ENCODE results near the gene CGREF1. TPM values are rescaled to one million over a fixed set of nuclear protein-coding genes. Genes with fewer than 3 reads are reported as not detected.
A peak's percentile ranks its signal among the peaks of the same experiment; 100 is the strongest.

CGREF1 gene
- total and polyA plus RNA-seq, 7 experiments from 2014 or later: 0.34 to 3.5 (median 0.52) TPM; not detected in 1

- Histone ChIP-seq H3K27me3 (ENCODE audit: control insufficient read depth in 2 of 2, insufficient read depth in 2 of 2, low read length in 2 of 2) (no peaks in the 10 kb centered on the region), H3K36me3 (ENCODE audit: control insufficient read depth in 2 of 3, insufficient read depth in 3 of 3, low read length in 3 of 3) (no peaks in the 10 kb centered on the region), H3K4me3 (ENCODE audit: low read length) (no peak overlapping the region), H3K27ac (ENCODE audit: low read depth, low read length) (no peak overlapping the region), H3K4me1 (ENCODE audit: control insufficient read depth in 2 of 2, insufficient read depth in 2 of 2, low read length in 2 of 2) (peaks cover 0 to 4% of the 10 kb centered on the region in 2 donors), H3K9me3 (ENCODE audit: control insufficient read depth in 2 of 3, low read length in 3 of 3) (no peaks in the 10 kb centered on the region)
- peaks cover 6 to 16% (median 11%) of the 10 kb centered on the region in 7 donors for H3K4me1 Mint-ChIP-seq
- no peaks in the 10 kb centered on the region for H3K36me3 Mint-ChIP-seq
- CTCF ChIA-PET: interaction anchor here (0.9 to 1.7 kb wide), 5 partner anchors 10 to 205 kb away, joined by 3 to 12 read pairs (median 4); partner anchors contain the start of gene KHK
- POLR2A ChIA-PET: interaction anchor here (1.1 to 2.9 kb wide), 3 partner anchors 8 to 26 kb away, joined by 3 to 18 read pairs (median 6); partner anchors contain the start of genes ABHD1 and KHK
- H3K27ac Mint-ChIP-seq: no peak overlapping the region
- no peak overlapping the region for H3K4me3 Mint-ChIP-seq
- ATAC-seq: no peak
- no peaks in the 10 kb centered on the region for H3K9me3 Mint-ChIP-seq
- DNase-seq: no peak
- intact Hi-C loops (cut with micrococcal nuclease): no loop called here
- H3K27me3 Mint-ChIP-seq: no peaks in the 10 kb centered on the region
Observed at GRCh38 chr2:27097341-27097740, 21.6 kb downstream of the CGREF1 start.

- DNase-seq (no peak), ATAC-seq (peak; percentile 26)
- no peak overlapping the region for H3K4me3 ChIP-seq (ENCODE audit: low read length)
- Mint-ChIP-seq H3K27ac (peak overlapping the region in 1 of 9 donors; percentile 21), H3K4me1 (peaks cover 6 to 16% (median 11%) of the 10 kb centered on the region in 7 donors), H3K36me3 (no peaks in the 10 kb centered on the region), H3K4me3 (peak overlapping the region in 2 of 10 donors; percentile 67 to 73), H3K27me3 (no peaks in the 10 kb centered on the region), H3K9me3 (no peaks in the 10 kb centered on the region)
- H3K27ac ChIP-seq (ENCODE audit: low read depth, low read length): no peak overlapping the region
- ChIA-PET CTCF (interaction anchor here (0.5 to 1.7 kb wide), 7 partner anchors 10 to 206 kb away, joined by 3 to 12 read pairs (median 3); partner anchors contain the start of gene KHK), POLR2A (interaction anchor here (0.6 to 2.9 kb wide), 4 partner anchors 8 to 175 kb away, joined by 3 to 18 read pairs (median 4); partner anchors contain the start of genes ABHD1 and KHK)
- intact Hi-C loops (cut with micrococcal nuclease): loop anchor here in 1 of 2 donors (1.0 kb wide), 1 partner anchor 11 kb away; the partner anchor contains the start of gene KHK
- no peaks in the 10 kb centered on the region for H3K27me3 ChIP-seq (ENCODE audit: control insufficient read depth in 2 of 2, insufficient read depth in 2 of 2, low read length in 2 of 2)
- no peaks in the 10 kb centered on the region for H3K9me3 ChIP-seq (ENCODE audit: control insufficient read depth in 2 of 3, low read length in 3 of 3)
- H3K4me1 ChIP-seq (ENCODE audit: control insufficient read depth in 2 of 2, insufficient read depth in 2 of 2, low read length in 2 of 2): peaks cover 0 to 4% of the 10 kb centered on the region in 2 donors
- H3K36me3 ChIP-seq (ENCODE audit: control insufficient read depth in 2 of 3, insufficient read depth in 3 of 3, low read length in 3 of 3): no peaks in the 10 kb centered on the region
Observed at GRCh38 chr2:27096748-27097297, 22.1 kb downstream of the CGREF1 start.

- intact Hi-C loops (cut with micrococcal nuclease): loop anchor here in 1 of 2 donors (1.0 kb wide), 1 partner anchor 10 kb away; the partner anchor contains the start of gene KHK
- H3K9me3 Mint-ChIP-seq: no peaks in the 10 kb centered on the region
- peak; percentile 80 for ATAC-seq
- Histone ChIP-seq H3K36me3 (ENCODE audit: control insufficient read depth in 2 of 3, insufficient read depth in 3 of 3, low read length in 3 of 3) (no peaks in the 10 kb centered on the region), H3K27ac (ENCODE audit: low read depth, low read length) (no peak overlapping the region), H3K4me3 (ENCODE audit: low read length) (peak overlapping the region; percentile 25), H3K9me3 (ENCODE audit: control insufficient read depth in 2 of 3, low read length in 3 of 3) (no peaks in the 10 kb centered on the region), H3K27me3 (ENCODE audit: control insufficient read depth in 2 of 2, insufficient read depth in 2 of 2, low read length in 2 of 2) (no peaks in the 10 kb centered on the region), H3K4me1 (ENCODE audit: control insufficient read depth in 2 of 2, insufficient read depth in 2 of 2, low read length in 2 of 2) (peaks cover 0 to 4% of the 10 kb centered on the region in 2 donors)
- POLR2A ChIA-PET: interaction anchor here (0.6 to 2.9 kb wide), 4 partner anchors 9 to 175 kb away, joined by 3 to 18 read pairs (median 4); partner anchors contain the start of genes ABHD1 and KHK
- DNase-seq: peak in 4 of 9 donors; percentile 21 to 44 (median 39)
- peaks cover 9 to 16% (median 11%) of the 10 kb centered on the region in 7 donors for H3K4me1 Mint-ChIP-seq
- CTCF ChIA-PET: interaction anchor here (0.6 to 1.3 kb wide), 6 partner anchors 16 to 514 kb away, joined by 3 to 4 read pairs (median 3); no protein-coding TSS in a partner anchor
- H3K27ac Mint-ChIP-seq: peak overlapping the region in 2 of 9 donors; percentile 25 to 41
- H3K4me3 Mint-ChIP-seq: peak overlapping the region in 9 of 10 donors; percentile 29 to 76 (median 67)
- no peaks in the 10 kb centered on the region for H3K36me3 Mint-ChIP-seq
- no peaks in the 10 kb centered on the region for H3K27me3 Mint-ChIP-seq
Observed at GRCh38 chr2:27095745-27096651, 22.9 kb downstream of the CGREF1 start.

GRCh38 chr2:27095427-27095744, 23.5 kb downstream of the CGREF1 start:
- no peak overlapping the region for H3K4me3 ChIP-seq (ENCODE audit: low read length)
- ChIA-PET POLR2A (interaction anchor here (2.9 kb wide), 1 partner anchor 9 kb away, joined by 18 read pairs; the partner anchor contains the start of gene KHK), CTCF (interaction anchor here (1.3 kb wide), 1 partner anchor 18 kb away, joined by 3 read pairs; no protein-coding TSS in a partner anchor)
- H3K27me3 Mint-ChIP-seq: no peaks in the 10 kb centered on the region
- ATAC-seq (no peak), DNase-seq (no peak)
- H3K9me3 Mint-ChIP-seq: no peaks in the 10 kb centered on the region
- no peaks in the 10 kb centered on the region for H3K36me3 ChIP-seq (ENCODE audit: control insufficient read depth in 2 of 3, insufficient read depth in 3 of 3, low read length in 3 of 3)
- H3K27me3 ChIP-seq (ENCODE audit: control insufficient read depth in 2 of 2, insufficient read depth in 2 of 2, low read length in 2 of 2): no peaks in the 10 kb centered on the region
- H3K36me3 Mint-ChIP-seq: no peaks in the 10 kb centered on the region
- peaks cover 9 to 16% (median 11%) of the 10 kb centered on the region in 7 donors for H3K4me1 Mint-ChIP-seq
- intact Hi-C loops (cut with micrococcal nuclease): no loop called here
- H3K9me3 ChIP-seq (ENCODE audit: control insufficient read depth in 2 of 3, low read length in 3 of 3): no peaks in the 10 kb centered on the region
- no peak overlapping the region for H3K27ac Mint-ChIP-seq
- H3K4me1 ChIP-seq (ENCODE audit: control insufficient read depth in 2 of 2, insufficient read depth in 2 of 2, low read length in 2 of 2): peaks cover 0 to 4% of the 10 kb centered on the region in 2 donors
- no peak overlapping the region for H3K27ac ChIP-seq (ENCODE audit: low read depth, low read length)
- H3K4me3 Mint-ChIP-seq: peak overlapping the region in 5 of 10 donors; percentile 1 to 76 (median 67)

- no peaks in the 10 kb centered on the region for H3K27me3 ChIP-seq (ENCODE audit: control insufficient read depth in 2 of 2, insufficient read depth in 2 of 2, low read length in 2 of 2)
- ATAC-seq (no peak), DNase-seq (no peak)
- Mint-ChIP-seq H3K27ac (peak overlapping the region in 1 of 9 donors; percentile 62), H3K4me1 (peaks cover 9 to 20% (median 14%) of the 10 kb centered on the region in 7 donors), H3K4me3 (no peak overlapping the region), H3K27me3 (no peaks in the 10 kb centered on the region), H3K36me3 (no peaks in the 10 kb centered on the region), H3K9me3 (no peaks in the 10 kb centered on the region)
- no peak overlapping the region for H3K4me3 ChIP-seq (ENCODE audit: low read length)
- no peaks in the 10 kb centered on the region for H3K36me3 ChIP-seq (ENCODE audit: control insufficient read depth in 2 of 3, insufficient read depth in 3 of 3, low read length in 3 of 3)
- no peak overlapping the region for H3K27ac ChIP-seq (ENCODE audit: low read depth, low read length)
- POLR2A ChIA-PET: no interaction called here
- H3K4me1 ChIP-seq (ENCODE audit: control insufficient read depth in 2 of 2, insufficient read depth in 2 of 2, low read length in 2 of 2): peaks cover 0 to 4% of the 10 kb centered on the region in 2 donors
- CTCF ChIA-PET: no interaction called here
- intact Hi-C loops (cut with micrococcal nuclease): no loop called here
- H3K9me3 ChIP-seq (ENCODE audit: control insufficient read depth in 2 of 3, low read length in 3 of 3): no peaks in the 10 kb centered on the region
Observed at GRCh38 chr2:27094353-27094984, 24.5 kb downstream of the CGREF1 start.

Data from naive thymus-derived CD4-positive, alpha-beta T cell (primary cell).